ENCODE results near the gene MYCN.

GRCh38 chr2:15975676-15976075 is 35.3 kb downstream of the MYCN start:
- TF ChIP-seq CTCF (IDR thresholded peaks at IDR 0.05) (no peak), POLR2A (IDR thresholded peaks at IDR 0.05) (no peak), EP300 (IDR thresholded peaks at IDR 0.05) (no peak)

Measured in ovary (tissue), 3 donors.